Keratinocyte (primary cell): ENCODE data around the gene LRRC3B. TPM values are rescaled to one million over a fixed set of nuclear protein-coding genes. Genes with fewer than 3 reads are reported as not detected.
A peak's percentile ranks its signal among the peaks of the same experiment; 100 is the strongest.

Experiments
- DNase-seq: peaks from one replicate; pipeline ENCODE4 v3.0.0-alpha.2; 2011; ENCODE audit warnings: low read depth, missing footprints, low spot score
- FAIRE-seq: peaks from 2 replicates; lab custom pipeline; 2011; peaks lifted over from hg19 to GRCh38; lab: Jason Lieb, UNC
- H2AFZ ChIP-seq: 2 replicates; pipeline ENCODE4 v1.6.0; 2012; ENCODE audit warnings: low read length, control low read depth, inconsistent platforms; ENCODE audit not compliant: control insufficient read depth
- H3K27ac ChIP-seq: 2 replicates; pipeline ENCODE4 v1.5.1; 2011; ENCODE audit warnings: low read length; ENCODE audit not compliant: control insufficient read depth, insufficient read depth
- H3K27me3 ChIP-seq: 3 replicates; pipeline ENCODE4 v1.6.0; 2011; ENCODE audit warnings: low read length; ENCODE audit not compliant: control insufficient read depth, insufficient read depth; ENCODE audit errors: extremely low read depth
- H3K36me3 ChIP-seq, 2 experiments: 2 replicates in 1 of 2; 3 replicates in 1 of 2; pipeline ENCODE4 v1.5.1; 2011; ENCODE audit warnings: low read length in 2 of 2, mild to moderate bottlenecking in 1 of 2; ENCODE audit not compliant: control insufficient read depth in 2 of 2, insufficient read depth in 2 of 2; ENCODE audit errors: extremely low read depth in 1 of 2
- H3K4me1 ChIP-seq: 3 replicates; pipeline ENCODE4 v1.5.1; 2011; ENCODE audit warnings: low read length; ENCODE audit not compliant: control insufficient read depth, insufficient read depth; ENCODE audit errors: extremely low read depth
- H3K4me2 ChIP-seq: 3 replicates; pipeline ENCODE4 v1.6.0; 2011; ENCODE audit warnings: low read depth, low read length; ENCODE audit not compliant: control insufficient read depth, insufficient read depth; ENCODE audit errors: extremely low read depth
- H3K4me3 ChIP-seq, 3 experiments: fragments of 200-600 bp in 1 of 3; sonication (generic) in 1 of 3; 2 replicates in 2 of 3; 3 replicates in 1 of 3; pipeline ENCODE4 v1.5.1; 2011 to 2016; ENCODE audit warnings: low read length in 3 of 3, mild to moderate bottlenecking in 3 of 3, control low read depth in 2 of 3, inconsistent platforms in 1 of 3, low read depth in 1 of 3, mixed read lengths in 1 of 3, mixed run types in 1 of 3, moderate library complexity in 1 of 3; ENCODE audit not compliant: control insufficient read depth in 2 of 3, insufficient read depth in 2 of 3; ENCODE audit errors: extremely low read depth in 1 of 3
- H3K79me2 ChIP-seq: 2 replicates; pipeline ENCODE4 v1.6.0; 2012; ENCODE audit warnings: low read length; ENCODE audit not compliant: control insufficient read depth, insufficient read depth
- H3K9ac ChIP-seq: 3 replicates; pipeline ENCODE4 v1.6.0; 2011; ENCODE audit warnings: low read length; ENCODE audit not compliant: control insufficient read depth, insufficient read depth; ENCODE audit errors: extremely low read depth
- H3K9me1 ChIP-seq: 3 replicates; pipeline ENCODE4 v1.6.0; 2011; ENCODE audit warnings: low read length; ENCODE audit not compliant: control insufficient read depth, insufficient read depth; ENCODE audit errors: extremely low read depth
- H3K9me3 ChIP-seq: 2 replicates; pipeline ENCODE4 v1.5.1; 2012; ENCODE audit warnings: low read depth, low read length; ENCODE audit not compliant: control insufficient read depth
- H4K20me1 ChIP-seq: 3 replicates; pipeline ENCODE4 v1.6.0; 2011; ENCODE audit warnings: low read length; ENCODE audit not compliant: control insufficient read depth, insufficient read depth; ENCODE audit errors: extremely low read depth
- CTCF ChIP-seq, 3 experiments: IDR thresholded peaks in 1 of 3; conservative IDR thresholded peaks in 1 of 3; optimal IDR thresholded peaks in 1 of 3; 2 replicates in 2 of 3; 3 replicates in 1 of 3; pipeline versions ENCODE3 to v1.5.1; 2011; ENCODE audit warnings: low read length in 3 of 3, mild to moderate bottlenecking in 3 of 3, moderate library complexity in 2 of 3, control low read depth in 1 of 3, inconsistent platforms in 1 of 3; ENCODE audit not compliant: insufficient read depth in 2 of 3; ENCODE audit errors: extremely low read depth in 1 of 3
- EZH2 ChIP-seq: IDR thresholded peaks from one replicate; pipeline ENCODE4 v1.6.1; 2012; ENCODE audit warnings: inconsistent platforms, mild to moderate bottlenecking, low read length, moderate library complexity
- dilution Hi-C: fragments of 300-500 bp; cut with MboI; formaldehyde crosslinking; loops from one replicate; pipeline ENCODE4 v1.7.0; 2020; ENCODE audit warnings: low sequenced_read_pairs; ENCODE audit not compliant: extremely low pct_ligation_motif_present
- polyA plus RNA-seq, 5 experiments: library from polyadenylated mRNA; depleted of rRNA in 3 of 5; stranded (reverse) in 3 of 5; stranded (forward) in 1 of 5; unstranded in 1 of 5; fragments of >200 nt; gene quantifications; 1 replicate in 1 of 5; 2 replicates in 3 of 5; 3 replicates in 1 of 5; pipeline versions ENCODE4 v1.2.1 to v1.2.3, GENCODE V29; 2011 to 2012; ENCODE audit warnings: missing spikeins in 2 of 5, low read depth in 1 of 5, low replicate concordance in 1 of 5

Gene LRRC3B
- polyA plus RNA-seq, 1 donor (not counting 4 experiments of a cell fraction or from before 2014, with no cell fraction given): not detected

GRCh38 chr3:26655231-26655630 is 32.7 kb downstream of the LRRC3B start:
- H3K27me3 ChIP-seq: no peaks in the 10 kb centered on the region
- no peaks in the 10 kb centered on the region for H3K79me2 ChIP-seq
- TF ChIP-seq CTCF (optimal IDR thresholded peaks at IDR 0.05 in 1 of 3, IDR thresholded peaks at IDR 0.05 in 1 of 3, conservative IDR thresholded peaks at IDR 0.05 in 1 of 3; ENCODE audit: extremely low read depth in 1 of 3, insufficient read depth in 2 of 3, low read length in 3 of 3) (no peak), EZH2 (no peak)
- no peak overlapping the region for H3K4me3 ChIP-seq
- H3K9me1 ChIP-seq: no peaks in the 10 kb centered on the region
- no peak overlapping the region for H3K4me2 ChIP-seq
- H3K27ac ChIP-seq: no peak overlapping the region
- no peak overlapping the region for H2AFZ ChIP-seq
- no peaks in the 10 kb centered on the region for H4K20me1 ChIP-seq
- dilution Hi-C loops: no loop called here
- no peaks in the 10 kb centered on the region for H3K36me3 ChIP-seq
- FAIRE-seq: no peak
- H3K9ac ChIP-seq: no peak overlapping the region
- H3K9me3 ChIP-seq: no peaks in the 10 kb centered on the region
- H3K4me1 ChIP-seq: peaks cover 6% of the 10 kb centered on the region
- no peak for DNase-seq

GRCh38 chr3:26657348-26657976 is 34.9 kb downstream of the LRRC3B start:
- no peaks in the 10 kb centered on the region for H4K20me1 ChIP-seq
- peaks cover 6% of the 10 kb centered on the region for H3K4me1 ChIP-seq
- no peaks in the 10 kb centered on the region for H3K9me1 ChIP-seq
- H3K9ac ChIP-seq: no peak overlapping the region
- H3K4me2 ChIP-seq: peak overlapping the region; percentile 32
- H2AFZ ChIP-seq: peak overlapping the region; percentile 56
- dilution Hi-C loops: no loop called here
- no peak for TF ChIP-seq EZH2
- H3K36me3 ChIP-seq: no peaks in the 10 kb centered on the region
- H3K4me3 ChIP-seq: peak overlapping the region in 1 of 3 experiments; percentile 14
- H3K27ac ChIP-seq: peak overlapping the region; percentile 39
- no peaks in the 10 kb centered on the region for H3K9me3 ChIP-seq
- no peak for DNase-seq
- no peaks in the 10 kb centered on the region for H3K27me3 ChIP-seq
- FAIRE-seq: peak; percentile 87
- H3K79me2 ChIP-seq: no peaks in the 10 kb centered on the region

GRCh38 chr3:26668171-26668570 is 45.6 kb downstream of the LRRC3B start:
- TF ChIP-seq EZH2 (no peak), CTCF (optimal IDR thresholded peaks at IDR 0.05 in 1 of 3, IDR thresholded peaks at IDR 0.05 in 1 of 3, conservative IDR thresholded peaks at IDR 0.05 in 1 of 3; ENCODE audit: extremely low read depth in 1 of 3, insufficient read depth in 2 of 3, low read length in 3 of 3) (no peak)
- DNase-seq: no peak
- dilution Hi-C loops: no loop called here

More at GRCh38 chr3:26668171-26668570, 45.6 kb downstream of the LRRC3B start:
- Histone ChIP-seq H3K9ac (no peak overlapping the region), H3K79me2 (no peaks in the 10 kb centered on the region), H4K20me1 (no peaks in the 10 kb centered on the region), H3K27me3 (no peaks in the 10 kb centered on the region), H3K36me3 (no peaks in the 10 kb centered on the region), H3K4me1 (no peaks in the 10 kb centered on the region), H3K4me2 (no peak overlapping the region), H3K9me1 (no peaks in the 10 kb centered on the region), H3K4me3 (no peak overlapping the region), H2AFZ (no peak overlapping the region), H3K9me3 (no peaks in the 10 kb centered on the region), H3K27ac (no peak overlapping the region)
- no peak for FAIRE-seq
